ENCODE results near the gene PFN3. TPM values are rescaled to one million over a fixed set of nuclear protein-coding genes. Genes with fewer than 3 reads are reported as not detected.

The PFN3 gene
- total and polyA plus RNA-seq, 2 of the 13 experiments (the other 11 are each of a cell fraction or from before 2014, with no cell fraction given): not detected

DNA sequence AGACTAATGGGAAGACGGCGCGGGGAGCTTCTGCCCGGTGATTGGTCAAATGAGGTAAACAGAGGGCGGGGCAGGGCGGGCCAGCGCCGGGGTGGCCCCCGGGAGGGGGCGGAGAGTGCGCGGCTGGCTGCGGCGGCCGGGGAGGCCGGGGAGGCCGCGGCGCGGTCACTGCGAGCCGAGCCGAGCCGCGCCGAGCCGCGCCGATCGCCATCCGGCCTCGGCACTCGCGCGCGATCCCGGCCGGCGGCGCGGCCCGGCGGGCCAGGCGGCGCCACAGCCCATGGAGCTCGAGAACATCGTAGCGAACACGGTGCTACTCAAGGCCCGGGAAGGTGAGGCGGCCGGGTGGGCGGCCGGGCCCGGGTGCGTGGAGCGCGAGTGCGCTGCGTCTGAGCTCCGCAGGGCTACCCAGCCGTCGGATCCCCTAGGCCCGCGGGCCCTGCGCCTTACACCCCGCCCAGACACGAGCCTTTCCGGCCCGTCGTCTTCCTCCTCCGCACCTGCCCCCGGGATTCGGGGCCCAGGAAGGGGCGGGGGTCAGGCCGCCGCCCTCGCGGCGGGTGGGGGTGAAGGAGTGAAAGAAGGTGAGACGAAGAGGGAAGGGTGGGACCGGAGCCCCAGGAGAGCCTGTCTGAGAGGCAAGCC lies 26.2 kb upstream of the PFN3 start, which contains the start of gene GRK6 (continued):
- TF ChIP-seq, protein P1, sequence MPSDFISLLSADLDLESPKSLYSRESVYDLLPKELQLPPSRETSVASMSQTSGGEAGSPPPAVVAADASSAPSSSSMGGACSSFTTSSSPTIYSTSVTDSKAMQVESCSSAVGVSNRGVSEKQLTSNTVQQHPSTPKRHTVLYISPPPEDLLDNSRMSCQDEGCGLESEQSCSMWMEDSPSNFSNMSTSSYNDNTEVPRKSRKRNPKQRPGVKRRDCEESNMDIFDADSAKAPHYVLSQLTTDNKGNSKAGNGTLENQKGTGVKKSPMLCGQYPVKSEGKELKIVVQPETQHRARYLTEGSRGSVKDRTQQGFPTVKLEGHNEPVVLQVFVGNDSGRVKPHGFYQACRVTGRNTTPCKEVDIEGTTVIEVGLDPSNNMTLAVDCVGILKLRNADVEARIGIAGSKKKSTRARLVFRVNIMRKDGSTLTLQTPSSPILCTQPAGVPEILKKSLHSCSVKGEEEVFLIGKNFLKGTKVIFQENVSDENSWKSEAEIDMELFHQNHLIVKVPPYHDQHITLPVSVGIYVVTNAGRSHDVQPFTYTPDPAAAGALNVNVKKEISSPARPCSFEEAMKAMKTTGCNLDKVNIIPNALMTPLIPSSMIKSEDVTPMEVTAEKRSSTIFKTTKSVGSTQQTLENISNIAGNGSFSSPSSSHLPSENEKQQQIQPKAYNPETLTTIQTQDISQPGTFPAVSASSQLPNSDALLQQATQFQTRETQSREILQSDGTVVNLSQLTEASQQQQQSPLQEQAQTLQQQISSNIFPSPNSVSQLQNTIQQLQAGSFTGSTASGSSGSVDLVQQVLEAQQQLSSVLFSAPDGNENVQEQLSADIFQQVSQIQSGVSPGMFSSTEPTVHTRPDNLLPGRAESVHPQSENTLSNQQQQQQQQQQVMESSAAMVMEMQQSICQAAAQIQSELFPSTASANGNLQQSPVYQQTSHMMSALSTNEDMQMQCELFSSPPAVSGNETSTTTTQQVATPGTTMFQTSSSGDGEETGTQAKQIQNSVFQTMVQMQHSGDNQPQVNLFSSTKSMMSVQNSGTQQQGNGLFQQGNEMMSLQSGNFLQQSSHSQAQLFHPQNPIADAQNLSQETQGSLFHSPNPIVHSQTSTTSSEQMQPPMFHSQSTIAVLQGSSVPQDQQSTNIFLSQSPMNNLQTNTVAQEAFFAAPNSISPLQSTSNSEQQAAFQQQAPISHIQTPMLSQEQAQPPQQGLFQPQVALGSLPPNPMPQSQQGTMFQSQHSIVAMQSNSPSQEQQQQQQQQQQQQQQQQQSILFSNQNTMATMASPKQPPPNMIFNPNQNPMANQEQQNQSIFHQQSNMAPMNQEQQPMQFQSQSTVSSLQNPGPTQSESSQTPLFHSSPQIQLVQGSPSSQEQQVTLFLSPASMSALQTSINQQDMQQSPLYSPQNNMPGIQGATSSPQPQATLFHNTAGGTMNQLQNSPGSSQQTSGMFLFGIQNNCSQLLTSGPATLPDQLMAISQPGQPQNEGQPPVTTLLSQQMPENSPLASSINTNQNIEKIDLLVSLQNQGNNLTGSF (CRISPR knock-in tag; IDR thresholded peaks at IDR 0.05): no peak
- TF ChIP-seq ZNF501 (CRISPR knock-in tag; IDR thresholded peaks at IDR 0.05): 0 out of 2 replicates have a peak, but pooled peaks have one; percentile 24
- TF ChIP-seq RAD21 (CRISPR knock-in tag; IDR thresholded peaks at IDR 0.05): peak; percentile 46; the same call in 1 of the 2 replicates
- TF ChIP-seq ZNF142 (CRISPR knock-in tag; IDR thresholded peaks at IDR 0.05): no peak
- TF ChIP-seq THAP7 (CRISPR knock-in tag; IDR thresholded peaks at IDR 0.05): 0 out of 2 replicates have a peak, but pooled peaks have one; percentile 17
- TF ChIP-seq ZNF382 (CRISPR knock-in tag; IDR thresholded peaks at IDR 0.05; ENCODE audit: borderline replicate concordance): no peak
- TF ChIP-seq TAF15 (IDR thresholded peaks at IDR 0.05; ENCODE audit: low read depth, low read length, poor library complexity, severe bottlenecking): peak; percentile 57
- TF ChIP-seq RELA (CRISPR knock-in tag; IDR thresholded peaks at IDR 0.05): no peak
- no peak for TF ChIP-seq ESRRA (CRISPR knock-in tag; IDR thresholded peaks at IDR 0.05; ENCODE audit: low read depth)
- no peak for TF ChIP-seq ZNF251 (CRISPR knock-in tag; IDR thresholded peaks at IDR 0.05)
- TF ChIP-seq MATR3 (CRISPR knock-in tag; IDR thresholded peaks at IDR 0.05): no peak
- no peak for TF ChIP-seq ZFP36L1 (CRISPR knock-in tag; IDR thresholded peaks at IDR 0.05)
- no peak for TF ChIP-seq ZSCAN12 (CRISPR knock-in tag; IDR thresholded peaks at IDR 0.05)
- no peak for TF ChIP-seq PBX2 (CRISPR knock-in tag; IDR thresholded peaks at IDR 0.05)
- TF ChIP-seq SRF (IDR thresholded peaks at IDR 0.05; ENCODE audit: low read depth, low read length): no peak
- TF ChIP-seq MBD4 (IDR thresholded peaks at IDR 0.05; ENCODE audit: borderline replicate concordance, low read length): no peak
- TF ChIP-seq PHF5A (CRISPR knock-in tag; IDR thresholded peaks at IDR 0.05; ENCODE audit: low read depth, unreplicated experiment): no peak

All from HepG2 (cell line).